HCT116 (cell line): ENCODE data around the gene PAK6. TPM values are rescaled to one million over a fixed set of nuclear protein-coding genes. Genes with fewer than 3 reads are reported as not detected.

Experiments
- ATAC-seq: fragments of 200-7000 bp; cut with Tn5 transposase; 2 replicates; pipeline ENCODE4 v1.9.1; 2020; ENCODE audit warnings: mild to moderate bottlenecking, moderate library complexity
- BruUV-seq: library from RNA; stranded (reverse); fragments of 400-500 nt; replicated peaks from 2 replicates; lab custom pipeline; 2021; lab: Mats Ljungman, UMichigan
- CTCF ChIA-PET: fragments of 300-600 bp; sonication (Branson Sonifier 250); formaldehyde crosslinking; loops from one replicate; lab custom pipeline; 2021; ENCODE audit warnings: antibody characterized with exemption; lab: Charles Lee
- POLR2A ChIA-PET: fragments of 300-600, 350-600 bp; sonication (Branson Sonifier 250); formaldehyde crosslinking; loops from one replicate; lab custom pipeline; 2021; ENCODE audit warnings: antibody characterized with exemption; lab: Charles Lee
- RAD21 ChIA-PET, 2 experiments: fragments of 300-600 bp; sonication (Branson Sonifier 250); formaldehyde crosslinking; loops; one replicate each; lab custom pipeline; 2023; ENCODE audit warnings: low total read pairs in 2 of 2; ENCODE audit not compliant: uncharacterized antibody in 2 of 2, unreplicated experiment in 2 of 2, low non-redundant PET in 1 of 2; lab: Charles Lee
- DNase-seq: peaks from one replicate; pipeline ENCODE4 v3.0.0-alpha.2; 2010; ENCODE audit warnings: low read depth, low spot score
- H2AFZ ChIP-seq: fragments of 200-600 bp; shearing (Covaris generic), sonication (generic); 2 replicates; pipeline ENCODE4 v1.6.1; 2017; ENCODE audit warnings: low read depth, mixed run types, mixed read lengths, antibody characterized with exemption, low read length; ENCODE audit not compliant: poor library complexity, severe bottlenecking
- H3K27ac ChIP-seq: 2 replicates; pipeline ENCODE4 v1.5.1; 2012; ENCODE audit warnings: low read depth, low read length
- H3K27me3 ChIP-seq: fragments of 200-600 bp; sonication (generic); 2 replicates; pipeline ENCODE4 v1.6.1; 2016; ENCODE audit warnings: mixed run types, low read length, mixed read lengths; ENCODE audit not compliant: insufficient read depth
- H3K36me3 ChIP-seq, 2 experiments: fragments of 200-500 bp in 1 of 2; fragments of 200-600 bp in 1 of 2; sonication (Bioruptor generic) in 1 of 2; sonication (generic) in 1 of 2; 2 replicates each; pipeline versions ENCODE4 v1.5.1 to v1.6.1; 2014 to 2016; ENCODE audit warnings: low read length in 2 of 2, inconsistent platforms in 1 of 2, mixed read lengths in 1 of 2, mixed run types in 1 of 2; ENCODE audit not compliant: insufficient read depth in 2 of 2, control insufficient read depth in 1 of 2
- H3K4me1 ChIP-seq, 2 experiments: fragments of 200-600 bp in 1 of 2; sonication (generic) in 1 of 2; 2 replicates each; pipeline versions ENCODE4 v1.5.1 to v1.6.1; 2012 to 2017; ENCODE audit warnings: low read length in 2 of 2, inconsistent platforms in 1 of 2, mild to moderate bottlenecking in 1 of 2, mixed read lengths in 1 of 2, mixed run types in 1 of 2, moderate library complexity in 1 of 2; ENCODE audit not compliant: insufficient read depth in 2 of 2, control insufficient read depth in 1 of 2
- H3K4me2 ChIP-seq: fragments of 200-600 bp; sonication (generic); 2 replicates; pipeline ENCODE4 v1.6.1; 2017; ENCODE audit warnings: mixed run types, low read length, mixed read lengths
- H3K4me3 ChIP-seq, 2 experiments: fragments of 200-600 bp in 1 of 2; sonication (generic) in 1 of 2; replicated peaks in 1 of 2; 2 replicates each; pipeline ENCODE4 v1.5.1; 2011 to 2016; ENCODE audit warnings: low read length in 2 of 2, control low read depth in 1 of 2, low read depth in 1 of 2, mild to moderate bottlenecking in 1 of 2, mixed read lengths in 1 of 2, mixed run types in 1 of 2
- H3K79me2 ChIP-seq: fragments of 200-600 bp; sonication (generic); 2 replicates; pipeline ENCODE4 v1.6.1; 2017; ENCODE audit warnings: mild to moderate bottlenecking, mixed run types, low read length, moderate library complexity, mixed read lengths; ENCODE audit not compliant: insufficient read depth
- H3K9ac ChIP-seq: fragments of 200-600 bp; sonication (generic); 2 replicates; pipeline ENCODE4 v1.6.1; 2016; ENCODE audit warnings: low read length, mixed read lengths
- H3K9me2 ChIP-seq: fragments of 200-600 bp; sonication (generic), shearing (Covaris generic); 2 replicates; pipeline ENCODE4 v1.6.1; 2017; ENCODE audit warnings: mixed run types, mild to moderate bottlenecking, moderate library complexity; ENCODE audit not compliant: insufficient read depth
- H3K9me3 ChIP-seq, 2 experiments: fragments of 200-500 bp in 1 of 2; fragments of 200-600 bp in 1 of 2; sonication (Bioruptor generic) in 1 of 2; sonication (generic) in 1 of 2; 2 replicates each; pipeline ENCODE4 v1.6.1; 2014 to 2017; ENCODE audit warnings: low read length in 2 of 2, mixed read lengths in 2 of 2, inconsistent platforms in 1 of 2, low read depth in 1 of 2, mild to moderate bottlenecking in 1 of 2, mixed run types in 1 of 2, moderate library complexity in 1 of 2; ENCODE audit not compliant: control insufficient read depth in 1 of 2, insufficient read depth in 1 of 2
- H4K20me1 ChIP-seq: fragments of 200-600 bp; sonication (generic), shearing (Covaris generic); 2 replicates; pipeline ENCODE4 v1.6.1; 2017; ENCODE audit warnings: mixed run types, mild to moderate bottlenecking, moderate library complexity; ENCODE audit not compliant: insufficient read depth
- TCF7L2 ChIP-seq: IDR thresholded peaks from 2 replicates; pipeline ENCODE4 v1.7.0; 2011; ENCODE audit warnings: borderline replicate concordance, inconsistent platforms; ENCODE audit not compliant: insufficient read depth, insufficient read length; ENCODE audit errors: extremely low read depth
- intact Hi-C: fragments of 100-400 bp; cut with micrococcal nuclease; formaldehyde crosslinking; loops from 2 replicates; pipeline ENCODE4 v1.10.0; 2022
- total RNA-seq: library from RNA; stranded (reverse); gene quantifications from one replicate; pipeline ENCODE4 v1.2.1, GENCODE V29; 2021; ENCODE audit not compliant: unreplicated experiment
- TF ChIP-seq, protein P1 (sequence below): IDR thresholded peaks from 2 replicates; pipeline ENCODE4 v1.6.1; 2012
- TF ChIP-seq, protein P2 (sequence below): IDR thresholded peaks from 2 replicates; pipeline ENCODE4 v1.6.1; 2012

Gene PAK6
- total RNA-seq, 1 experiment from 2014 or later, result 19.9 TPM

DNA sequence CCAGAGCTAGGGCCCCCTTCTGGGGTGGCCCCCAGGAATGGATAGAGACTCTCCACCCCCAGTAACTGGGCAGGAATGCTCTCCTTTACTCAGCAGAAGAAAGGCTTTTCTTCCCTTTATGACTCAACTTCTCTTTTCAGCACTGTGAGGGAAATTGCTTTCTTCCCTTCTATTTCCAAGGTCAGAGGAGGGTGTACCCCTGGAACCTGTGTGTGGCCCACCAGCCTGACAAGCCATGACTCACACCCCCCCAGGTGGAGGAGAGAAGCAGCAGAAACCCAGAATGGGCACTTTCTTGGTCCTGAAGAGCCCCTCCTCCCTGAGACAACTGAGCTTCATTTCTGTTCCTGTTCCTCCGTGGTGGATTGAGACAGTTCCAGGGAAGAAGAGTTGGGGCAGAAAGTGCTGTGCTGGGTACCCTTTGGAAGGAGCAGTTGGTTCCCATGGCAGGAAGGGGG is 46.7 kb downstream of the PAK6 start:
- peak overlapping the region; percentile 15; the same call in 1 of the 2 replicates for H3K27ac ChIP-seq
- H3K4me1 ChIP-seq, result peaks cover 52 to 69% of the 10 kb centered on the region in 2 experiments
- no peak overlapping the region for H3K4me3 ChIP-seq
- H3K9me2 ChIP-seq, result no peaks in the 10 kb centered on the region
- peak overlapping the region; percentile 74 for H3K4me2 ChIP-seq
- no peak for ATAC-seq
- no peaks in the 10 kb centered on the region for H3K9me3 ChIP-seq
- POLR2A ChIA-PET, result no interaction called here
- RAD21 ChIA-PET, result no interaction called here
- no peaks in the 10 kb centered on the region for H4K20me1 ChIP-seq
- TF ChIP-seq, protein P1, sequence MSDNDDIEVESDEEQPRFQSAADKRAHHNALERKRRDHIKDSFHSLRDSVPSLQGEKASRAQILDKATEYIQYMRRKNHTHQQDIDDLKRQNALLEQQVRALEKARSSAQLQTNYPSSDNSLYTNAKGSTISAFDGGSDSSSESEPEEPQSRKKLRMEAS, result no peak
- peak; percentile 52 for TF ChIP-seq TCF7L2
- TF ChIP-seq, all 23 proteins: peak for 1
- no peak overlapping the region for H2AFZ ChIP-seq
- H3K27me3 ChIP-seq, result no peaks in the 10 kb centered on the region
- no TSS peak for BruUV-seq
- intact Hi-C loops, result no loop called here
- DNase-seq, result no peak
- H3K79me2 ChIP-seq, result no peaks in the 10 kb centered on the region
- no peaks in the 10 kb centered on the region for H3K36me3 ChIP-seq
- peak overlapping the region; percentile 44 for H3K9ac ChIP-seq
- CTCF ChIA-PET, result interaction anchor here (0.8 to 2.0 kb wide), 6 partner anchors 11 to 240 kb away, joined by 3 to 11 read pairs (median 6); no protein-coding TSS in a partner anchor

DNA sequence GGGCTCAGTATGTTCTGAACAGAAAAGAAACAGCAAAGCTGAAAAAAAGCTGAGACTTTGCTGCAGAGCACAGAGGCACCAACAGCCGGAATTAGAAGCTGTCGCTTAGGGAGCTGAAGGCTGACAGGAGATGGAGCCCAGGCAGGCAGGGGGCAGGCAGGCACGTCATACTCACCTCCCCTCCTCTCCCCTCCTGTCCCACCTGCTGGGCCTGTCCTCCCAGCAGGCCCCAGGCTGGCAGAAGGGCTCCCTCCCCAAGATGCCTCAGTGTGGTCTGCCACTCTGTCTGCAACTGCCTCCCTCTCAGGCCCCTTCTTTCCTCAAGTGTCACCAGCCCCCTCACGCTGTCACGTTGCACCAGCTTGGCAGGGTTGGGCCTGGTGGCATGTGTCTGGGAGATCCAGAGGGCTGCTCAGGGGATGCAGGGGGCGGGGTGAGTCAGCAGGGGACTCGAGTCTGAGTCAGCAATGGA is 47.2 kb downstream of the PAK6 start:
- Histone ChIP-seq H3K79me2 (no peaks in the 10 kb centered on the region), H3K4me1 (peaks cover 55 to 74% of the 10 kb centered on the region in 2 experiments), H3K36me3 (no peaks in the 10 kb centered on the region), H2AFZ (no peak overlapping the region), H3K9me2 (no peaks in the 10 kb centered on the region), H4K20me1 (no peaks in the 10 kb centered on the region), H3K9me3 (no peaks in the 10 kb centered on the region), H3K27ac (no peak overlapping the region), H3K9ac (peak overlapping the region; percentile 44), H3K4me3 (no peak overlapping the region), H3K4me2 (peak overlapping the region; percentile 74), H3K27me3 (no peaks in the 10 kb centered on the region)
- ATAC-seq (no peak), DNase-seq (no peak)
- ChIA-PET POLR2A (no interaction called here), CTCF (interaction anchor here (0.8 to 2.0 kb wide), 7 partner anchors 11 to 241 kb away, joined by 3 to 11 read pairs (median 5); no protein-coding TSS in a partner anchor), RAD21 (no interaction called here)
- BruUV-seq, result no TSS peak
- TF ChIP-seq, protein P1, result peak; percentile 39; the same call in 1 of the 2 replicates
- TF ChIP-seq, protein P2, sequence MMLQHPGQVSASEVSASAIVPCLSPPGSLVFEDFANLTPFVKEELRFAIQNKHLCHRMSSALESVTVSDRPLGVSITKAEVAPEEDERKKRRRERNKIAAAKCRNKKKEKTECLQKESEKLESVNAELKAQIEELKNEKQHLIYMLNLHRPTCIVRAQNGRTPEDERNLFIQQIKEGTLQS, result no peak
- intact Hi-C loops, result no loop called here
